MCF 10A (cell line): Measurements from ENCODE around the gene AHCYL1. TPM values are rescaled to one million over a fixed set of nuclear protein-coding genes. Genes with fewer than 3 reads are reported as not detected.
A peak's percentile ranks its signal among the peaks of the same experiment; 100 is the strongest.

Source experiments
- BruUV-seq: library from RNA; stranded (reverse); fragments of 400-500 nt; replicated peaks from 2 replicates; lab custom pipeline; 2021; lab: Mats Ljungman, UMichigan
- CTCF ChIA-PET: fragments of 300-600 bp; sonication (Branson Sonifier 250); formaldehyde crosslinking; extraction: SDS; loops from one replicate; lab custom pipeline; 2021; ENCODE audit warnings: antibody characterized with exemption, inconsistent platforms; lab: Yijun Ruan, JAX
- POLR2A ChIA-PET: fragments of 300-600, 350-650 bp; sonication (Branson Sonifier 250); formaldehyde crosslinking; extraction: SDS; loops from one replicate; lab custom pipeline; 2020; ENCODE audit warnings: antibody characterized with exemption, inconsistent platforms; lab: Yijun Ruan, JAX
- DNase-seq: peaks from one replicate; pipeline ENCODE4 v3.0.0-alpha.2; 2018; ENCODE audit not compliant: unreplicated experiment
- H3K27ac Mint-ChIP-seq: one replicate; pipeline ENCODE4 v1.8.0; 2022; ENCODE audit warnings: mild to moderate bottlenecking, low read depth, mixed read lengths; ENCODE audit not compliant: unreplicated experiment
- H3K27me3 Mint-ChIP-seq: one replicate; pipeline ENCODE4 v1.8.0; 2022; ENCODE audit warnings: mixed read lengths; ENCODE audit not compliant: insufficient read depth, unreplicated experiment
- H3K36me3 Mint-ChIP-seq: one replicate; pipeline ENCODE4 v1.8.0; 2022; ENCODE audit warnings: mild to moderate bottlenecking, moderate library complexity, mixed read lengths; ENCODE audit not compliant: insufficient read depth, unreplicated experiment
- H3K4me1 Mint-ChIP-seq: one replicate; pipeline ENCODE4 v1.8.0; 2022; ENCODE audit warnings: mixed read lengths; ENCODE audit not compliant: insufficient read depth, unreplicated experiment
- H3K4me3 Mint-ChIP-seq: one replicate; pipeline ENCODE4 v1.8.0; 2022; ENCODE audit warnings: mild to moderate bottlenecking, moderate library complexity, mixed read lengths; ENCODE audit not compliant: unreplicated experiment
- H3K9me3 Mint-ChIP-seq: one replicate; pipeline ENCODE4 v1.8.0; 2022; ENCODE audit warnings: mixed read lengths; ENCODE audit not compliant: unreplicated experiment
- CTCF ChIP-seq: fragments of 200-600 bp; IDR thresholded peaks from one replicate; pipeline ENCODE4 v1.8.0; 2022; ENCODE audit warnings: antibody characterized with exemption, mild to moderate bottlenecking; ENCODE audit not compliant: unreplicated experiment
- intact Hi-C: fragments of 100-400 bp; cut with micrococcal nuclease; formaldehyde crosslinking; loops from 2 replicates; pipeline ENCODE4 v1.14.1; 2022
- total RNA-seq: library from RNA; stranded (reverse); gene quantifications from 2 replicates; pipeline ENCODE4 v1.2.3, GENCODE V29; 2022

Gene AHCYL1
- total RNA-seq, 1 experiment from 2014 or later, result 104 TPM

DNA sequence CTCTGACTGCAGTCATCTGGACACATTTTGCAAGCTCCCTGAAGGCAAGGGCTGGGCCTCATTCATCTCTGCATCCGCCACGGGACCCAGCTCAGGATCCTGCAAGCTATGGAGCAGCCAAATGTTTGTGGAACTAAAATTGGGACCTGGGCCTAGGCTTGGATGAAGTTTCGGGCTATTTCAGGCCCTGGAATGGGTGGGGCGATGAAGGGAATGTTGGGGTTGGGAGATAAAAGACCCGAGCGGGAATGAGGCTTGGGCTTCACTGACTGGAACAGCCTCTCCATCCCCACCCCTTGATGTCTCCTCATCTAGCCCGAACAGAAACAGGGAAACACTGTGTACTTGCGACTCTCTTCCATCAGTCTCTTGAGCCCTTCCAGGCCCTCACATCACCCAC is 7.3 kb upstream of the AHCYL1 start:
- intact Hi-C loops, result no loop called here
- Mint-ChIP-seq H3K27ac (peak overlapping the region; percentile 66), H3K9me3 (no peaks in the 10 kb centered on the region), H3K36me3 (no peaks in the 10 kb centered on the region), H3K4me1 (peaks cover 35% of the 10 kb centered on the region), H3K4me3 (no peak overlapping the region), H3K27me3 (no peaks in the 10 kb centered on the region)
- BruUV-seq, result no TSS peak
- TF ChIP-seq CTCF, result no peak
- ChIA-PET POLR2A (interaction anchor here (0.7 kb wide), 1 partner anchor 33 kb away, joined by 3 read pairs; no protein-coding TSS in a partner anchor), CTCF (interaction anchor here (0.5 to 18.3 kb wide), 8 partner anchors 10 to 483 kb away, joined by 3 to 969 read pairs (median 3); partner anchors contain the start of gene CYB561D1)
- no peak for DNase-seq

GRCh38 chr1:109977657-109978378 is 6.7 kb upstream of the AHCYL1 start:
- Mint-ChIP-seq H3K27me3 (no peaks in the 10 kb centered on the region), H3K4me1 (peaks cover 35% of the 10 kb centered on the region), H3K9me3 (no peaks in the 10 kb centered on the region), H3K4me3 (no peak overlapping the region), H3K36me3 (no peaks in the 10 kb centered on the region), H3K27ac (peak overlapping the region; percentile 66)
- DNase-seq, result no peak
- intact Hi-C loops, result no loop called here
- no TSS peak for BruUV-seq
- no peak for TF ChIP-seq CTCF
- CTCF ChIA-PET, result interaction anchor here (0.5 to 18.3 kb wide), 7 partner anchors 41 to 428 kb away, joined by 3 to 969 read pairs (median 4); no protein-coding TSS in a partner anchor
- POLR2A ChIA-PET, result interaction anchor here (0.6 to 0.7 kb wide), 2 partner anchors 8 to 34 kb away, joined by 3 to 4 read pairs; no protein-coding TSS in a partner anchor

DNA sequence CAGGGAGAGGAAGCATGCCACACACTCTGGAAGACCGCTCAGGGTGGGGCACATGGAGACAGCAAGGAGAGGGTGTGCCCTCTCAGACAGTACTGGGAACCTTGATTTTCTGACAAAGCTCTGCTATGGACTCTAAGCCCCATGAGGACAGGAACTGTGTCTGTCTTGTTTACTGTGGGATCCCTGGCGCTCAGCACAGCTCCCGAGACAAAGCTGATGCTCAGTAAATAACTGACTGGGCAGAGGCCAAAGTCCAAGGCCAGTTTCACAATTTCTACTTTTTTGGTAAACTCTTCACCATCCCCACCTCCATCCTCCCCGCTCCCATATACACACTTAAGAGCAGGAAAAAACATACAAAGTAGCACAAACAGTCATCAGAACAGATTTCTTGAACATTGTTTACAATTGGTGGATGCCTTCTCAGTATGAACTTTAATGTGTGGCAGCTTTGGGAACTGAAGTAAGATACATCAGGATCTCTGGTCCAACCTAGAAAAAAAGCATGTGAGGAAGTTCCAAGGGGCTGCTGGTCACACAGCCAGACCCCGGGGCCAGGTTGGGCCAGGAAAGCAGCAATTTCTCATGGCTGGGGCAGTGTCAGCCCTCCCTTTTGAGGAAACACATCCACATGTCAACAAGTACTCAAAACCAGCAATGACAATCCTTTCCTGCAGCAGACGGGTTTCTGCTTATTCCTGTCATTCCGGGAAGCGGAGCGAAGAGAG is 5.6 kb upstream of the AHCYL1 start:
- H3K4me3 Mint-ChIP-seq, result no peak overlapping the region
- ChIA-PET POLR2A (interaction anchor here (0.7 to 4.0 kb wide), 6 partner anchors 8 to 431 kb away, joined by 3 to 22 read pairs (median 4); partner anchors contain the start of gene GNAI3), CTCF (interaction anchor here (0.6 to 18.3 kb wide), 10 partner anchors 13 to 560 kb away, joined by 3 to 969 read pairs (median 4); no protein-coding TSS in a partner anchor)
- H3K27me3 Mint-ChIP-seq, result no peaks in the 10 kb centered on the region
- TF ChIP-seq CTCF, result no peak
- H3K4me1 Mint-ChIP-seq, result peaks cover 42% of the 10 kb centered on the region
- H3K27ac Mint-ChIP-seq, result peak overlapping the region; percentile 24
- H3K9me3 Mint-ChIP-seq, result no peaks in the 10 kb centered on the region
- H3K36me3 Mint-ChIP-seq, result no peaks in the 10 kb centered on the region
- no TSS peak for BruUV-seq
- intact Hi-C loops, result no loop called here
- DNase-seq, result no peak
